Activated naive CD4-positive, alpha-beta T cell (primary cell): ENCODE results near the gene SEMA4B.

Experiments
- DNase-seq, 4 experiments: peaks; one replicate each; lab custom pipeline; 2025; lab: John Stamatoyannopoulos, UW

SEMA4B gene

GRCh38 chr15:90225504-90226234, 24.5 kb downstream of the SEMA4B start:
- no peak for DNase-seq

GRCh38 chr15:90227336-90227735, 26.2 kb downstream of the SEMA4B start:
- DNase-seq, result no peak

GRCh38 chr15:90227816-90228772, 27.0 kb downstream of the SEMA4B start:
- no peak for DNase-seq

- no peak for DNase-seq
These were observed 27.8 kb downstream of the SEMA4B start for GRCh38 chr15:90228960-90229359.

GRCh38 chr15:90230071-90230494, 29.0 kb downstream of the SEMA4B start:
- no peak for DNase-seq

GRCh38 chr15:90230610-90231009, 29.5 kb downstream of the SEMA4B start:
- DNase-seq, result no peak

- DNase-seq, result peak; percentile 10 to 69 (median 44)
These were observed 30.2 kb downstream of the SEMA4B start for GRCh38 chr15:90231028-90232017.

GRCh38 chr15:90232196-90232595, 31.1 kb downstream of the SEMA4B start:
- DNase-seq, result no peak

- DNase-seq, result peak in 1 of 4 experiments; percentile 15
These were observed 31.8 kb downstream of the SEMA4B start for GRCh38 chr15:90232941-90233386.

- peak; percentile 91 to 99 (median 95) for DNase-seq
These were observed 32.4 kb downstream of the SEMA4B start, which contains the start of gene CIB1 for GRCh38 chr15:90233387-90234095. CIB1 (minus strand) TSS chr15:90233941; CDS start chr15:90233885, 56 bp downstream.

GRCh38 chr15:90234096-90234988, 33.2 kb downstream of the SEMA4B start, which contains the start of gene GDPGP1:
GDPGP1 (plus strand) TSS chr15:90234209; CDS start chr15:90240909, 6,700 bp downstream.
- peak in 3 of 4 experiments; percentile 91 to 99 (median 98) for DNase-seq

GRCh38 chr15:90239371-90239770, 38.2 kb downstream of the SEMA4B start:
- no peak for DNase-seq

- no peak for DNase-seq
These were observed 39.7 kb downstream of the SEMA4B start for GRCh38 chr15:90240856-90241255.

GRCh38 chr15:90241343-90242192, 40.4 kb downstream of the SEMA4B start:
- DNase-seq, result no peak

- DNase-seq, result no peak
These were observed 43.0 kb downstream of the SEMA4B start for GRCh38 chr15:90243943-90244639.

- no peak for DNase-seq
These were observed 47.7 kb downstream of the SEMA4B start for GRCh38 chr15:90248789-90249202.

- DNase-seq, result peak; percentile 10 to 58 (median 31)
These were observed 48.2 kb downstream of the SEMA4B start, which contains the start of gene TTLL13 for GRCh38 chr15:90249203-90249863. TTLL13 (plus strand) TSS chr15:90249556; CDS start chr15:90250631, 1,075 bp downstream.
